Measurements from ENCODE around the gene ADO. TPM values are rescaled to one million over a fixed set of nuclear protein-coding genes. Genes with fewer than 3 reads are reported as not detected.

The ADO gene
- total and polyA plus RNA-seq, 9 of the 15 experiments (the other 6 are each of a cell fraction or from before 2014, with no cell fraction given), result 3.0 to 20.0 (median 16.1) TPM

GRCh38 chr10:62816331-62817120, 12.0 kb downstream of the ADO start, which contains the start of gene EGR2 (continued):
- TF ChIP-seq, protein P1, sequence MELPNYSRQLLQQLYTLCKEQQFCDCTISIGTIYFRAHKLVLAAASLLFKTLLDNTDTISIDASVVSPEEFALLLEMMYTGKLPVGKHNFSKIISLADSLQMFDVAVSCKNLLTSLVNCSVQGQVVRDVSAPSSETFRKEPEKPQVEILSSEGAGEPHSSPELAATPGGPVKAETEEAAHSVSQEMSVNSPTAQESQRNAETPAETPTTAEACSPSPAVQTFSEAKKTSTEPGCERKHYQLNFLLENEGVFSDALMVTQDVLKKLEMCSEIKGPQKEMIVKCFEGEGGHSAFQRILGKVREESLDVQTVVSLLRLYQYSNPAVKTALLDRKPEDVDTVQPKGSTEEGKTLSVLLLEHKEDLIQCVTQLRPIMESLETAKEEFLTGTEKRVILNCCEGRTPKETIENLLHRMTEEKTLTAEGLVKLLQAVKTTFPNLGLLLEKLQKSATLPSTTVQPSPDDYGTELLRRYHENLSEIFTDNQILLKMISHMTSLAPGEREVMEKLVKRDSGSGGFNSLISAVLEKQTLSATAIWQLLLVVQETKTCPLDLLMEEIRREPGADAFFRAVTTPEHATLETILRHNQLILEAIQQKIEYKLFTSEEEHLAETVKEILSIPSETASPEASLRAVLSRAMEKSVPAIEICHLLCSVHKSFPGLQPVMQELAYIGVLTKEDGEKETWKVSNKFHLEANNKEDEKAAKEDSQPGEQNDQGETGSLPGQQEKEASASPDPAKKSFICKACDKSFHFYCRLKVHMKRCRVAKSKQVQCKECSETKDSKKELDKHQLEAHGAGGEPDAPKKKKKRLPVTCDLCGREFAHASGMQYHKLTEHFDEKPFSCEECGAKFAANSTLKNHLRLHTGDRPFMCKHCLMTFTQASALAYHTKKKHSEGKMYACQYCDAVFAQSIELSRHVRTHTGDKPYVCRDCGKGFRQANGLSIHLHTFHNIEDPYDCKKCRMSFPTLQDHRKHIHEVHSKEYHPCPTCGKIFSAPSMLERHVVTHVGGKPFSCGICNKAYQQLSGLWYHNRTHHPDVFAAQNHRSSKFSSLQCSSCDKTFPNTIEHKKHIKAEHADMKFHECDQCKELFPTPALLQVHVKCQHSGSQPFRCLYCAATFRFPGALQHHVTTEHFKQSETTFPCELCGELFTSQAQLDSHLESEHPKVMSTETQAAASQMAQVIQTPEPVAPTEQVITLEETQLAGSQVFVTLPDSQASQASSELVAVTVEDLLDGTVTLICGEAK (IDR thresholded peaks at IDR 0.05), result no peak; the same call in 1 of the 2 replicates
- TF ChIP-seq, protein P1 (CRISPR knock-in tag; IDR thresholded peaks at IDR 0.05), result no peak
- TF ChIP-seq ZNF444 (CRISPR knock-in tag; IDR thresholded peaks at IDR 0.05), result no peak
- TF ChIP-seq MAX (CRISPR knock-in tag; IDR thresholded peaks at IDR 0.05), result no peak
- TF ChIP-seq PCBP2 (IDR thresholded peaks at IDR 0.05; ENCODE audit: low read depth, low read length, poor library complexity, severe bottlenecking), result no peak
- TF ChIP-seq SMARCC2 (IDR thresholded peaks at IDR 0.05; ENCODE audit: low read depth), result no peak
- TF ChIP-seq ZNF830 (CRISPR knock-in tag; IDR thresholded peaks at IDR 0.05), result no peak
- TF ChIP-seq, protein P2, sequence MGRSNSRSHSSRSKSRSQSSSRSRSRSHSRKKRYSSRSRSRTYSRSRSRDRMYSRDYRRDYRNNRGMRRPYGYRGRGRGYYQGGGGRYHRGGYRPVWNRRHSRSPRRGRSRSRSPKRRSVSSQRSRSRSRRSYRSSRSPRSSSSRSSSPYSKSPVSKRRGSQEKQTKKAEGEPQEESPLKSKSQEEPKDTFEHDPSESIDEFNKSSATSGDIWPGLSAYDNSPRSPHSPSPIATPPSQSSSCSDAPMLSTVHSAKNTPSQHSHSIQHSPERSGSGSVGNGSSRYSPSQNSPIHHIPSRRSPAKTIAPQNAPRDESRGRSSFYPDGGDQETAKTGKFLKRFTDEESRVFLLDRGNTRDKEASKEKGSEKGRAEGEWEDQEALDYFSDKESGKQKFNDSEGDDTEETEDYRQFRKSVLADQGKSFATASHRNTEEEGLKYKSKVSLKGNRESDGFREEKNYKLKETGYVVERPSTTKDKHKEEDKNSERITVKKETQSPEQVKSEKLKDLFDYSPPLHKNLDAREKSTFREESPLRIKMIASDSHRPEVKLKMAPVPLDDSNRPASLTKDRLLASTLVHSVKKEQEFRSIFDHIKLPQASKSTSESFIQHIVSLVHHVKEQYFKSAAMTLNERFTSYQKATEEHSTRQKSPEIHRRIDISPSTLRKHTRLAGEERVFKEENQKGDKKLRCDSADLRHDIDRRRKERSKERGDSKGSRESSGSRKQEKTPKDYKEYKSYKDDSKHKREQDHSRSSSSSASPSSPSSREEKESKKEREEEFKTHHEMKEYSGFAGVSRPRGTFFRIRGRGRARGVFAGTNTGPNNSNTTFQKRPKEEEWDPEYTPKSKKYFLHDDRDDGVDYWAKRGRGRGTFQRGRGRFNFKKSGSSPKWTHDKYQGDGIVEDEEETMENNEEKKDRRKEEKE (IDR thresholded peaks at IDR 0.05; ENCODE audit: borderline replicate concordance in 1 of 2, control insufficient read depth in 1 of 2, low read depth in 2 of 2, low read length in 1 of 2), result no peak
- TF ChIP-seq BHLHE40 (IDR thresholded peaks at IDR 0.05; ENCODE audit: low read length), result peak; percentile 58
- no peak for TF ChIP-seq ZBED1 (IDR thresholded peaks at IDR 0.05)
- no peak for TF ChIP-seq PYGO2 (tag; IDR thresholded peaks at IDR 0.05)
- no peak for TF ChIP-seq NR1H2 (CRISPR knock-in tag; IDR thresholded peaks at IDR 0.05)
- TF ChIP-seq KLF16 (IDR thresholded peaks at IDR 0.05), result no peak
- no peak for TF ChIP-seq ZSCAN29 (IDR thresholded peaks at IDR 0.05)

Measured in K562 (cell line).